K562 (cell line): ENCODE measurements around the gene THRSP. TPM values are rescaled to one million over a fixed set of nuclear protein-coding genes. Genes with fewer than 3 reads are reported as not detected.

Experiments
- ATAC-seq: fragments of 200-7000 bp; cut with Tn5 transposase; 3 replicates; pipeline ENCODE4 v1.9.1; 2020; ENCODE audit warnings: moderate library complexity
- BruUV-seq: library from RNA; stranded (reverse); fragments of 400-500 nt; replicated peaks from 2 replicates; lab custom pipeline; 2021; lab: Mats Ljungman, UMichigan
- CTCF ChIA-PET: fragments of 300-600 bp; formaldehyde crosslinking; extraction: SDS; loops from one replicate; lab custom pipeline; 2021; ENCODE audit warnings: low intra/inter-chr PET ratio; lab: Yijun Ruan, JAX
- POLR2A ChIA-PET: fragments of 300-600, 350-650 bp; sonication (Branson Sonifier 250); formaldehyde crosslinking; extraction: SDS; loops from one replicate; lab custom pipeline; 2021; ENCODE audit warnings: antibody characterized with exemption, inconsistent platforms; lab: Yijun Ruan, JAX
- DNase-seq, 4 experiments: peaks; one replicate each; pipeline versions ENCODE4 v3.0.0 to v3.0.0-alpha.2; 2011 to 2018; ENCODE audit warnings: low spot score in 3 of 4, mixed read lengths in 3 of 4; ENCODE audit errors: extremely low read depth in 1 of 4
- FAIRE-seq: peaks from 2 replicates; lab custom pipeline; 2011; peaks lifted over from hg19 to GRCh38; lab: Jason Lieb, UNC
- H2AFZ ChIP-seq: 2 replicates; pipeline ENCODE4 v1.6.0; 2011; ENCODE audit warnings: low read depth, low read length, control low read depth, inconsistent platforms
- H3K27ac ChIP-seq: fragments of 200-600 bp; 3 replicates; pipeline ENCODE4 v1.8.0; 2011; ENCODE audit warnings: low read depth, mild to moderate bottlenecking, control low read depth, inconsistent platforms, low read length, moderate library complexity, mixed read lengths; ENCODE audit errors: extremely low read depth
- H3K27me3 ChIP-seq, 2 experiments: fragments of 300-600 bp in 1 of 2; 2 replicates in 1 of 2; 3 replicates in 1 of 2; pipeline versions ENCODE4 v1.6.0 to v1.8.0; 2011; ENCODE audit warnings: inconsistent platforms in 2 of 2, low read length in 2 of 2, mild to moderate bottlenecking in 1 of 2, mixed read lengths in 1 of 2, moderate library complexity in 1 of 2; ENCODE audit not compliant: control insufficient read depth in 2 of 2, insufficient read depth in 2 of 2
- H3K36me3 ChIP-seq: fragments of 300-600 bp; 3 replicates; pipeline ENCODE4 v1.8.0; 2011; ENCODE audit warnings: mild to moderate bottlenecking, low read length, inconsistent platforms; ENCODE audit not compliant: control insufficient read depth, insufficient read depth
- H3K4me1 ChIP-seq, 2 experiments: fragments of 200-600 bp in 1 of 2; replicated peaks in 1 of 2; 2 replicates in 1 of 2; 3 replicates in 1 of 2; pipeline versions ENCODE4 v1.5.1 to v1.8.0; 2011; ENCODE audit warnings: inconsistent platforms in 2 of 2, low read length in 2 of 2, mild to moderate bottlenecking in 1 of 2, mixed read lengths in 1 of 2, moderate library complexity in 1 of 2; ENCODE audit not compliant: control insufficient read depth in 2 of 2, insufficient read depth in 2 of 2
- H3K4me2 ChIP-seq: 2 replicates; pipeline ENCODE4 v1.6.1; 2011; ENCODE audit warnings: low read length, control low read depth, inconsistent platforms, mixed read lengths; ENCODE audit not compliant: insufficient read depth
- H3K4me3 ChIP-seq: fragments of 200-600 bp; sonication (generic), shearing (Covaris generic); 2 replicates; pipeline ENCODE4 v1.5.1; 2016; ENCODE audit warnings: control low read depth, inconsistent platforms
- H3K79me2 ChIP-seq: fragments of 200-600 bp; 3 replicates; pipeline ENCODE4 v1.8.0; 2011; ENCODE audit warnings: low read length, inconsistent platforms; ENCODE audit not compliant: control insufficient read depth, insufficient read depth
- H3K9ac ChIP-seq, 2 experiments: 2 replicates each; pipeline versions ENCODE4 v1.6.0 to v1.6.1; 2011; ENCODE audit warnings: low read depth in 2 of 2, low read length in 2 of 2, control low read depth in 1 of 2, inconsistent platforms in 1 of 2, mild to moderate bottlenecking in 1 of 2, mixed read lengths in 1 of 2; ENCODE audit not compliant: insufficient read depth in 1 of 2
- H3K9me1 ChIP-seq: one replicate; pipeline ENCODE4 v1.6.0; 2011; ENCODE audit warnings: inconsistent platforms, mild to moderate bottlenecking, low read length, moderate library complexity; ENCODE audit not compliant: control insufficient read depth, insufficient read depth
- H3K9me3 ChIP-seq: replicated peaks from 2 replicates; pipeline ENCODE4 v1.5.1; 2011; ENCODE audit warnings: low read depth, low read length, inconsistent platforms; ENCODE audit not compliant: control insufficient read depth, insufficient read depth
- H4K20me1 ChIP-seq: replicated peaks from 2 replicates; pipeline ENCODE4 v1.6.1; 2011; ENCODE audit warnings: low read length, inconsistent platforms, mixed read lengths; ENCODE audit not compliant: control insufficient read depth, insufficient read depth
- EP300 ChIP-seq: IDR thresholded peaks from 2 replicates; pipeline ENCODE4 v1.6.1; 2012; ENCODE audit warnings: low read length, improper control_type of control experiment
- ETV1 ChIP-seq: fragments of 450-650 bp; conservative IDR thresholded peaks from 2 replicates; pipeline ENCODE4 v1.6.1; 2016; ENCODE audit warnings: missing genetic modification characterization, control low read depth, low read depth, missing compliant biosample characterization
- KDM2B ChIP-seq: fragments of 250-450 bp; sonication (Bioruptor Pico); IDR thresholded peaks from 2 replicates; pipeline ENCODE4 v1.8.0; 2021; ENCODE audit warnings: mild to moderate bottlenecking, moderate library complexity
- MCM3 ChIP-seq: fragments of 450-650 bp; IDR thresholded peaks from 2 replicates; pipeline ENCODE4 v1.6.1; 2016
- NCOA4 ChIP-seq: fragments of 450-650 bp; IDR thresholded peaks from 2 replicates; pipeline ENCODE4 v1.6.1; 2018; ENCODE audit warnings: mild to moderate bottlenecking; ENCODE audit not compliant: partially characterized antibody
- PHTF2 ChIP-seq: fragments of 250-450 bp; sonication (Bioruptor Pico); IDR thresholded peaks from 2 replicates; pipeline ENCODE4 v1.5.0; 2021; ENCODE audit warnings: mild to moderate bottlenecking
- ZKSCAN8 ChIP-seq: fragments of 200-800 bp; sonication (Bioruptor generic); IDR thresholded peaks from 2 replicates; pipeline ENCODE4 v1.6.1; 2016; ENCODE audit warnings: missing genetic modification characterization, missing compliant biosample characterization
- ZNF239 ChIP-seq: fragments of 250-450 bp; sonication (Bioruptor Pico); IDR thresholded peaks from 2 replicates; pipeline ENCODE4 v1.4.0; 2020; ENCODE audit warnings: mild to moderate bottlenecking
- ZNF699 ChIP-seq: fragments of 250-450 bp; sonication (Bioruptor Pico); IDR thresholded peaks from 2 replicates; pipeline ENCODE4 v1.8.0; 2021; ENCODE audit warnings: mild to moderate bottlenecking, moderate library complexity; ENCODE audit not compliant: insufficient replicate concordance
- ZNF717 ChIP-seq: fragments of 250-450 bp; sonication (Bioruptor Pico); IDR thresholded peaks from 2 replicates; pipeline ENCODE4 v1.5.0; 2021
- WGBS: fragments of 100-300 bp; shearing (Covaris generic); methylation state at CpG from one replicate; pipeline ENCODE4 v1.1.6; 2016; ENCODE audit warnings: low coverage, mixed read lengths; ENCODE audit not compliant: insufficient coverage; ENCODE audit errors: missing lambda C conversion rate; 5-methylcytosine and 5-hydroxymethylcytosine counted together
- in situ Hi-C: fragments of 300-500 bp; cut with MboI; formaldehyde crosslinking; loops from 4 replicates; pipeline ENCODE4 v1.15.0; 2018; ENCODE audit warnings: inconsistent platforms, mixed read lengths
- intact Hi-C: fragments of 100-400 bp; cut with micrococcal nuclease; formaldehyde crosslinking; loops from 2 replicates; pipeline ENCODE4 v1.14.2; 2022
- polyA plus RNA-seq, 8 experiments: library from polyadenylated mRNA; depleted of rRNA in 4 of 8; stranded (reverse) in 5 of 8; unstranded in 3 of 8; fragments of >200 nt; fragmentation: Nextera tagmentation in 2 of 8; fragmentation: Illumina TruSeq in 1 of 8; extraction: Ambion mirVana in 2 of 8; extraction: Trizol in 1 of 8; gene quantifications; 2 replicates each; pipeline versions ENCODE4 v1.2.1 to v1.2.3, GENCODE V29; 2011 to 2014; ENCODE audit warnings: inconsistent platforms in 1 of 8, missing spikeins in 1 of 8
- total RNA-seq, 7 experiments: library from RNA; depleted of rRNA in 6 of 7; stranded (reverse); fragments of >200 nt in 6 of 7; fragmentation: Illumina TruSeq in 2 of 7; extraction: Trizol in 2 of 7; gene quantifications; 2 replicates each; pipeline versions ENCODE4 v1.2.1 to v1.2.3, GENCODE V29; 2011 to 2021; ENCODE audit warnings: low replicate concordance in 1 of 7
- TF ChIP-seq, protein P1 (sequence below): fragments of 250-450 bp; sonication (Bioruptor Pico); IDR thresholded peaks from 2 replicates; pipeline ENCODE4 v1.4.0; 2020; ENCODE audit warnings: mild to moderate bottlenecking, moderate library complexity
- TF ChIP-seq, protein P2 (sequence below): fragments of 250-450 bp; sonication (Bioruptor Pico); IDR thresholded peaks from 2 replicates; pipeline ENCODE4 v1.5.0; 2020; ENCODE audit warnings: mild to moderate bottlenecking
- TF ChIP-seq, protein P3 (sequence below): fragments of 250-450 bp; sonication (Bioruptor Pico); IDR thresholded peaks from 2 replicates; pipeline ENCODE4 v1.5.0; 2022; ENCODE audit warnings: mild to moderate bottlenecking

Gene THRSP
- total and polyA plus RNA-seq, 9 of the 15 experiments (the other 6 are each of a cell fraction or from before 2014, with no cell fraction given): 0.23 to 0.56 (median 0.31) TPM; not detected in 2

GRCh38 chr11:78078218-78079167 lies 14.8 kb downstream of the THRSP start (continued):
- TF ChIP-seq, protein P1, sequence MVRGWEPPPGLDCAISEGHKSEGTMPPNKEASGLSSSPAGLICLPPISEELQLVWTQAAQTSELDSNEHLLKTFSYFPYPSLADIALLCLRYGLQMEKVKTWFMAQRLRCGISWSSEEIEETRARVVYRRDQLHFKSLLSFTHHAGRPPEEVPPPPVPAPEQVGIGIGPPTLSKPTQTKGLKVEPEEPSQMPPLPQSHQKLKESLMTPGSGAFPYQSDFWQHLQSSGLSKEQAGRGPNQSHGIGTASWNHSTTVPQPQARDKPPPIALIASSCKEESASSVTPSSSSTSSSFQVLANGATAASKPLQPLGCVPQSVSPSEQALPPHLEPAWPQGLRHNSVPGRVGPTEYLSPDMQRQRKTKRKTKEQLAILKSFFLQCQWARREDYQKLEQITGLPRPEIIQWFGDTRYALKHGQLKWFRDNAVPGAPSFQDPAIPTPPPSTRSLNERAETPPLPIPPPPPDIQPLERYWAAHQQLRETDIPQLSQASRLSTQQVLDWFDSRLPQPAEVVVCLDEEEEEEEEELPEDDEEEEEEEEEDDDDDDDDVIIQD (CRISPR knock-in tag): no peak
- TF ChIP-seq ZKSCAN8 (peak; percentile 95), NCOA4 (no peak)

GRCh38 chr11:78079232-78080083 lies 15.8 kb downstream of the THRSP start, which contains the start of gene NDUFC2:
Gene NDUFC2, minus strand, starts transcription at chr11:78079862. Its CDS starts 118 bp downstream, at chr11:78079744.
- Histone ChIP-seq H3K36me3 (peaks cover 30% of the 10 kb centered on the region), H3K4me1 (peaks cover 23 to 35% of the 10 kb centered on the region in 2 experiments), H3K9me3 (no peaks in the 10 kb centered on the region), H3K4me3 (peak within 1 kb of the TSS; percentile 92), H3K9ac (peak within 1 kb of the TSS; percentile 91 to 99), H3K79me2 (peaks cover 63% of the 10 kb centered on the region), H3K27ac (peak within 1 kb of the TSS; percentile 90), H4K20me1 (peaks cover 9% of the 10 kb centered on the region; the same call in 1 of the 2 replicates), H3K9me1 (no peaks in the 10 kb centered on the region), H2AFZ (peak within 1 kb of the TSS; percentile 95), H3K4me2 (peak within 1 kb of the TSS; percentile 99), H3K27me3 (no peaks in the 10 kb centered on the region)
- BruUV-seq: TSS peak; percentile 79
- in situ Hi-C loops (no loop called here), intact Hi-C loops (loop anchor here (2.0 to 10.0 kb wide), 2 partner anchors 59 to 215 kb away; partner anchors contain the start of gene ALG8)
- WGBS: under 1% methylated on average over 51 of the region's 68 CpGs
- POLR2A ChIA-PET: interaction anchor here (0.6 to 2.9 kb wide), 8 partner anchors 9 to 228 kb away, joined by 3 to 18 read pairs (median 6); partner anchors contain the start of gene ALG8
- CTCF ChIA-PET: interaction anchor here (0.7 kb wide), 1 partner anchor 33 kb away, joined by 3 read pairs; no protein-coding TSS in a partner anchor
- FAIRE-seq (no peak), ATAC-seq (peak; percentile 83), DNase-seq (peak; percentile 79 to 92 (median 80))
- TF ChIP-seq KDM2B (CRISPR knock-in tag) (peak; percentile 73; the same call in 1 of the 2 replicates), EP300 (peak; percentile 74), ZNF699 (CRISPR knock-in tag) (no peak), MCM3 (no peak), PHTF2 (CRISPR knock-in tag) (no peak), ETV1 (0 out of 2 replicates have a peak, but pooled peaks have one; percentile 12), ZNF239 (CRISPR knock-in tag) (no peak), ZNF717 (no peak)
- TF ChIP-seq, protein P2, sequence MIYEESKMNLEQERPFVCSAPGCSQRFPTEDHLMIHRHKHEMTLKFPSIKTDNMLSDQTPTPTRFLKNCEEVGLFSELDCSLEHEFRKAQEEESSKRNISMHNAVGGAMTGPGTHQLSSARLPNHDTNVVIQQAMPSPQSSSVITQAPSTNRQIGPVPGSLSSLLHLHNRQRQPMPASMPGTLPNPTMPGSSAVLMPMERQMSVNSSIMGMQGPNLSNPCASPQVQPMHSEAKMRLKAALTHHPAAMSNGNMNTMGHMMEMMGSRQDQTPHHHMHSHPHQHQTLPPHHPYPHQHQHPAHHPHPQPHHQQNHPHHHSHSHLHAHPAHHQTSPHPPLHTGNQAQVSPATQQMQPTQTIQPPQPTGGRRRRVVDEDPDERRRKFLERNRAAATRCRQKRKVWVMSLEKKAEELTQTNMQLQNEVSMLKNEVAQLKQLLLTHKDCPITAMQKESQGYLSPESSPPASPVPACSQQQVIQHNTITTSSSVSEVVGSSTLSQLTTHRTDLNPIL: no peak
- TF ChIP-seq, protein P3, sequence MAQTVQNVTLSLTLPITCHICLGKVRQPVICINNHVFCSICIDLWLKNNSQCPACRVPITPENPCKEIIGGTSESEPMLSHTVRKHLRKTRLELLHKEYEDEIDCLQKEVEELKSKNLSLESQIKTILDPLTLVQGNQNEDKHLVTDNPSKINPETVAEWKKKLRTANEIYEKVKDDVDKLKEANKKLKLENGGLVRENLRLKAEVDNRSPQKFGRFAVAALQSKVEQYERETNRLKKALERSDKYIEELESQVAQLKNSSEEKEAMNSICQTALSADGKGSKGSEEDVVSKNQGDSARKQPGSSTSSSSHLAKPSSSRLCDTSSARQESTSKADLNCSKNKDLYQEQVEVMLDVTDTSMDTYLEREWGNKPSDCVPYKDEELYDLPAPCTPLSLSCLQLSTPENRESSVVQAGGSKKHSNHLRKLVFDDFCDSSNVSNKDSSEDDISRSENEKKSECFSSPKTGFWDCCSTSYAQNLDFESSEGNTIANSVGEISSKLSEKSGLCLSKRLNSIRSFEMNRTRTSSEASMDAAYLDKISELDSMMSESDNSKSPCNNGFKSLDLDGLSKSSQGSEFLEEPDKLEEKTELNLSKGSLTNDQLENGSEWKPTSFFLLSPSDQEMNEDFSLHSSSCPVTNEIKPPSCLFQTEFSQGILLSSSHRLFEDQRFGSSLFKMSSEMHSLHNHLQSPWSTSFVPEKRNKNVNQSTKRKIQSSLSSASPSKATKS (CRISPR knock-in tag): no peak
